GM12891 (cell line): ENCODE measurements around the gene SYCP2.

Experiments used
- POLR2A ChIP-seq: IDR thresholded peaks from 2 replicates; pipeline ENCODE4 v1.6.1; 2011; ENCODE audit warnings: low read depth, low read length, control low read depth
- POLR2AphosphoS5 ChIP-seq: IDR thresholded peaks from 2 replicates; pipeline ENCODE4 v1.6.1; 2011; ENCODE audit warnings: low read depth, low read length, control low read depth

GRCh38 chr20:59944726-59945125, 11.3 kb upstream of the SYCP2 start:
- TF ChIP-seq POLR2AphosphoS5 (no peak), POLR2A (no peak)
